Esophagus (tissue), 2 donors: ENCODE data around the gene DGKB. TPM values are rescaled to one million over a fixed set of nuclear protein-coding genes. Genes with fewer than 3 reads are reported as not detected.

ENCODE experiments used
- H3K27ac ChIP-seq, 2 donors: one replicate each; pipeline ENCODE4 v1.5.1; 2013; ENCODE audit warnings: low read depth in 2 of 2, mild to moderate bottlenecking in 2 of 2, inconsistent platforms in 1 of 2, low read length in 1 of 2, moderate library complexity in 1 of 2
- H3K27me3 ChIP-seq, 2 donors: one replicate each; pipeline ENCODE4 v1.6.1; 2013; ENCODE audit warnings: low read length in 2 of 2, control low read depth in 1 of 2, mild to moderate bottlenecking in 1 of 2; ENCODE audit not compliant: insufficient read depth in 2 of 2, control insufficient read depth in 1 of 2
- H3K36me3 ChIP-seq, 2 donors: one replicate each; pipeline ENCODE4 v1.6.1; 2013; ENCODE audit warnings: low read length in 1 of 2; ENCODE audit not compliant: control insufficient read depth in 2 of 2, insufficient read depth in 2 of 2
- H3K4me1 ChIP-seq, 2 donors: one replicate each; pipeline ENCODE4 v1.6.1; 2013; ENCODE audit warnings: low read length in 1 of 2; ENCODE audit not compliant: control insufficient read depth in 2 of 2, insufficient read depth in 2 of 2
- H3K4me3 ChIP-seq, 2 donors: one replicate each; pipeline ENCODE4 v1.5.1; 2013; ENCODE audit warnings: low read length in 2 of 2, mild to moderate bottlenecking in 2 of 2, low read depth in 1 of 2, moderate library complexity in 1 of 2
- H3K9me3 ChIP-seq, 2 donors: one replicate each; pipeline ENCODE4 v1.6.1; 2013; ENCODE audit warnings: mild to moderate bottlenecking in 2 of 2, low read depth in 1 of 2, low read length in 1 of 2, moderate library complexity in 1 of 2; ENCODE audit not compliant: control insufficient read depth in 2 of 2, insufficient read depth in 1 of 2
- WGBS, 2 donors: extraction: QIAGEN DNeasy Blood & Tissue Kit; methylation state at CpG; one replicate each; pipeline ENCODE4 v1.1.7; 2013; 5-methylcytosine and 5-hydroxymethylcytosine counted together
- polyA plus RNA-seq, 2 donors: library from polyadenylated mRNA; stranded (reverse); fragments of 200-250 nt; gene quantifications; one replicate each; pipeline ENCODE4 v1.2.3, GENCODE V29; 2013
- donor health status: healthy with polysubstance abuse.
- donor health status: Bipolar disorder and iron deficiency.

Gene DGKB
- polyA plus RNA-seq, 2 donors: 0.09 to 0.20 TPM

- Histone ChIP-seq H3K4me1 (no peaks in the 10 kb centered on the region), H3K27ac (no peak overlapping the region), H3K9me3 (no peaks in the 10 kb centered on the region), H3K27me3 (no peaks in the 10 kb centered on the region), H3K36me3 (no peaks in the 10 kb centered on the region), H3K4me3 (no peak overlapping the region)
- WGBS, 2 donors: 76 to 77% methylated on average over 3 of the region's 3 CpGs
Observed at GRCh38 chr7:14760730-14761478, 141.6 kb downstream of the DGKB start.

GRCh38 chr7:14759785-14760184, 142.8 kb downstream of the DGKB start:
- Histone ChIP-seq H3K27me3 (no peaks in the 10 kb centered on the region), H3K4me3 (no peak overlapping the region), H3K27ac (no peak overlapping the region), H3K4me1 (no peaks in the 10 kb centered on the region), H3K36me3 (no peaks in the 10 kb centered on the region), H3K9me3 (no peaks in the 10 kb centered on the region)
- 79 to 84% methylated on average over 5 of the region's 5 CpGs for WGBS, 2 donors

- WGBS, 2 donors: 11 to 13% methylated on average over 1 of the region's 1 CpG
- H3K36me3 ChIP-seq: no peaks in the 10 kb centered on the region
- H3K27ac ChIP-seq: no peak overlapping the region
- H3K27me3 ChIP-seq: no peaks in the 10 kb centered on the region
- no peak overlapping the region for H3K4me3 ChIP-seq
- no peaks in the 10 kb centered on the region for H3K9me3 ChIP-seq
- H3K4me1 ChIP-seq: no peaks in the 10 kb centered on the region
Observed at GRCh38 chr7:14754631-14755030, 147.9 kb downstream of the DGKB start.

GRCh38 chr7:14752301-14752700, 150.2 kb downstream of the DGKB start:
- Histone ChIP-seq H3K27me3 (no peaks in the 10 kb centered on the region), H3K36me3 (no peaks in the 10 kb centered on the region), H3K27ac (no peak overlapping the region), H3K4me1 (no peaks in the 10 kb centered on the region), H3K9me3 (no peaks in the 10 kb centered on the region), H3K4me3 (no peak overlapping the region)
- WGBS, 2 donors: 82 to 84% methylated on average over 3 of the region's 3 CpGs

GRCh38 chr7:14751461-14751860, 151.1 kb downstream of the DGKB start:
- H3K4me1 ChIP-seq: no peaks in the 10 kb centered on the region
- H3K27me3 ChIP-seq: no peaks in the 10 kb centered on the region
- 50 to 61% methylated on average over 1 of the region's 1 CpG for WGBS, 2 donors
- no peak overlapping the region for H3K27ac ChIP-seq
- no peak overlapping the region for H3K4me3 ChIP-seq
- no peaks in the 10 kb centered on the region for H3K9me3 ChIP-seq
- H3K36me3 ChIP-seq: no peaks in the 10 kb centered on the region

GRCh38 chr7:14748461-14748860, 154.1 kb downstream of the DGKB start:
- Histone ChIP-seq H3K4me3 (no peak overlapping the region), H3K27ac (no peak overlapping the region), H3K36me3 (no peaks in the 10 kb centered on the region), H3K9me3 (no peaks in the 10 kb centered on the region), H3K4me1 (no peaks in the 10 kb centered on the region), H3K27me3 (no peaks in the 10 kb centered on the region)

- WGBS, 2 donors: 58 to 60% methylated on average over 4 of the region's 4 CpGs
- no peaks in the 10 kb centered on the region for H3K27me3 ChIP-seq
- no peaks in the 10 kb centered on the region for H3K9me3 ChIP-seq
- no peak overlapping the region for H3K27ac ChIP-seq
- H3K36me3 ChIP-seq: no peaks in the 10 kb centered on the region
- no peak overlapping the region for H3K4me3 ChIP-seq
- no peaks in the 10 kb centered on the region for H3K4me1 ChIP-seq
Observed at GRCh38 chr7:14747701-14748100, 154.8 kb downstream of the DGKB start.

GRCh38 chr7:14745076-14745475, 157.5 kb downstream of the DGKB start:
- H3K4me1 ChIP-seq: no peaks in the 10 kb centered on the region
- H3K27me3 ChIP-seq: no peaks in the 10 kb centered on the region
- 88 to 90% methylated on average over 4 of the region's 4 CpGs for WGBS, 2 donors
- no peaks in the 10 kb centered on the region for H3K36me3 ChIP-seq
- no peak overlapping the region for H3K27ac ChIP-seq
- H3K4me3 ChIP-seq: no peak overlapping the region
- H3K9me3 ChIP-seq: peaks cover 0 to 2% of the 10 kb centered on the region in 2 donors

- 81 to 94% methylated on average over 4 of the region's 4 CpGs for WGBS, 2 donors
- H3K9me3 ChIP-seq: peaks cover 0 to 2% of the 10 kb centered on the region in 2 donors
- no peak overlapping the region for H3K27ac ChIP-seq
- H3K4me1 ChIP-seq: no peaks in the 10 kb centered on the region
- no peak overlapping the region for H3K4me3 ChIP-seq
- no peaks in the 10 kb centered on the region for H3K36me3 ChIP-seq
- no peaks in the 10 kb centered on the region for H3K27me3 ChIP-seq
Observed at GRCh38 chr7:14740606-14741005, 161.9 kb downstream of the DGKB start.

- peaks cover 0 to 2% of the 10 kb centered on the region in 2 donors for H3K9me3 ChIP-seq
- H3K36me3 ChIP-seq: no peaks in the 10 kb centered on the region
- no peaks in the 10 kb centered on the region for H3K27me3 ChIP-seq
- WGBS, 2 donors: 93% methylated on average over 12 of the region's 12 CpGs
- no peak overlapping the region for H3K27ac ChIP-seq
- H3K4me3 ChIP-seq: no peak overlapping the region
- H3K4me1 ChIP-seq: no peaks in the 10 kb centered on the region
Observed at GRCh38 chr7:14739841-14740185, 162.7 kb downstream of the DGKB start.
